HepG2 (cell line): ENCODE data around the gene POLN.

Source experiments
- BCLAF1 ChIP-seq: fragments of 450-650 bp; IDR thresholded peaks from 2 replicates; pipeline ENCODE4 v1.6.1; 2017; ENCODE audit warnings: mild to moderate bottlenecking
- BHLHE40 ChIP-seq: IDR thresholded peaks from 2 replicates; pipeline ENCODE4 v1.6.1; 2011; ENCODE audit warnings: low read length, improper control_type of control experiment
- CBFB ChIP-seq: sonication (generic); formaldehyde crosslinking; IDR thresholded peaks from 2 replicates; pipeline ENCODE4 v1.4.0; 2020; ENCODE audit warnings: missing genetic modification reagents
- CCAR2 ChIP-seq: fragments of 200-400 bp; formaldehyde crosslinking; optimal IDR thresholded peaks from 2 replicates; pipeline ENCODE3; 2018; ENCODE audit warnings: low read depth, mild to moderate bottlenecking, low read length, moderate library complexity
- GTF3A ChIP-seq: sonication (generic); formaldehyde crosslinking; conservative IDR thresholded peaks from 2 replicates; pipeline ENCODE4 v1.4.0; 2020; ENCODE audit warnings: mild to moderate bottlenecking, missing genetic modification reagents
- MTA1 ChIP-seq: sonication (generic); formaldehyde crosslinking; IDR thresholded peaks from 2 replicates; pipeline ENCODE4 v1.4.0; 2020; ENCODE audit warnings: missing genetic modification reagents, mild to moderate bottlenecking, borderline replicate concordance
- NFATC3 ChIP-seq: sonication (generic); formaldehyde crosslinking; IDR thresholded peaks from 2 replicates; pipeline ENCODE4 v1.5.1; 2020; ENCODE audit warnings: mild to moderate bottlenecking, missing genetic modification reagents
- RCOR2 ChIP-seq: IDR thresholded peaks from 2 replicates; pipeline ENCODE4 v1.6.1; 2016; ENCODE audit warnings: missing biosample characterization, missing genetic modification reagents
- RNF2 ChIP-seq: fragments of 450-650 bp; conservative IDR thresholded peaks from 2 replicates; pipeline ENCODE4 v1.6.1; 2016; ENCODE audit warnings: low read depth
- ZNF225 ChIP-seq: sonication (generic); formaldehyde crosslinking; IDR thresholded peaks from 2 replicates; pipeline ENCODE4 v1.4.0; 2020; ENCODE audit warnings: mild to moderate bottlenecking, missing genetic modification reagents
- ZNF780A ChIP-seq: sonication (generic); formaldehyde crosslinking; IDR thresholded peaks from 2 replicates; pipeline ENCODE4 v1.8.0; 2022; ENCODE audit warnings: mild to moderate bottlenecking, missing genetic modification reagents, moderate library complexity

GRCh38 chr4:2067446-2068197 is 174.3 kb downstream of the POLN start:
- TF ChIP-seq NFATC3 (no peak), BHLHE40 (no peak), RNF2 (no peak), BCLAF1 (no peak), GTF3A (CRISPR knock-in tag) (no peak), RCOR2 (CRISPR knock-in tag) (no peak), ZNF780A (CRISPR knock-in tag) (no peak), CCAR2 (no peak), CBFB (CRISPR knock-in tag) (no peak), ZNF225 (no peak), MTA1 (CRISPR knock-in tag) (no peak)
